HCT116 (cell line): ENCODE data around the gene SNAPC1.

Experiments
- CEBPB ChIP-seq: IDR thresholded peaks from 2 replicates; pipeline ENCODE4 v1.6.1; 2012; ENCODE audit warnings: low read depth
- CTCF ChIP-seq, 3 experiments: fragments of 200-600 bp in 1 of 3; sonication (generic) in 1 of 3; IDR thresholded peaks in 2 of 3; conservative IDR thresholded peaks in 1 of 3; 2 replicates each; pipeline ENCODE4 v1.5.1; 2012 to 2017; ENCODE audit warnings: low read depth in 2 of 3, low read length in 2 of 3, antibody characterized with exemption in 1 of 3, borderline replicate concordance in 1 of 3, control low read depth in 1 of 3, mild to moderate bottlenecking in 1 of 3, mixed read lengths in 1 of 3, mixed run types in 1 of 3, moderate library complexity in 1 of 3; ENCODE audit not compliant: insufficient read depth in 1 of 3
- EGR1 ChIP-seq: IDR thresholded peaks from 2 replicates; pipeline ENCODE4 v1.6.1; 2012; ENCODE audit warnings: low read depth
- ELF1 ChIP-seq: IDR thresholded peaks from 2 replicates; pipeline ENCODE4 v1.6.1; 2012; ENCODE audit warnings: low read depth, borderline replicate concordance
- EZH2 ChIP-seq: fragments of 200-600 bp; sonication (generic); IDR thresholded peaks from 2 replicates; pipeline ENCODE4 v1.6.1; 2017; ENCODE audit warnings: antibody characterized with exemption, mixed run types
- JUND ChIP-seq: IDR thresholded peaks from 2 replicates; pipeline ENCODE4 v1.6.1; 2012
- MAX ChIP-seq: IDR thresholded peaks from 2 replicates; pipeline ENCODE4 v1.6.1; 2012
- POLR2A ChIP-seq: IDR thresholded peaks from 2 replicates; pipeline ENCODE4 v1.7.0; 2011; ENCODE audit warnings: borderline replicate concordance; ENCODE audit not compliant: insufficient read depth, insufficient read length; ENCODE audit errors: extremely low read depth
- REST ChIP-seq: IDR thresholded peaks from 2 replicates; pipeline ENCODE4 v1.6.1; 2012; ENCODE audit warnings: low read depth
- SIN3A ChIP-seq: IDR thresholded peaks from 2 replicates; pipeline ENCODE4 v1.6.1; 2012; ENCODE audit warnings: low read depth
- SRF ChIP-seq: IDR thresholded peaks from 2 replicates; pipeline ENCODE4 v1.6.1; 2012; ENCODE audit warnings: low read depth
- TCF7L2 ChIP-seq: IDR thresholded peaks from 2 replicates; pipeline ENCODE4 v1.7.0; 2011; ENCODE audit warnings: borderline replicate concordance, inconsistent platforms; ENCODE audit not compliant: insufficient read depth, insufficient read length; ENCODE audit errors: extremely low read depth
- ZBTB33 ChIP-seq: IDR thresholded peaks from 2 replicates; pipeline ENCODE4 v1.6.1; 2011; ENCODE audit warnings: mild to moderate bottlenecking, low read length, moderate library complexity; ENCODE audit not compliant: insufficient replicate concordance; ENCODE audit errors: extremely low read depth

GRCh38 chr14:61724133-61724532 is 38.1 kb upstream of the SNAPC1 start:
- TF ChIP-seq ZBTB33: no peak
- TF ChIP-seq CTCF (IDR thresholded peaks at IDR 0.05 in 2 of 3, conservative IDR thresholded peaks at IDR 0.05 in 1 of 3; ENCODE audit: borderline replicate concordance in 1 of 3, insufficient read depth in 1 of 3, low read depth in 2 of 3, low read length in 2 of 3): no peak
- TF ChIP-seq EZH2: no peak
- no peak for TF ChIP-seq POLR2A
- TF ChIP-seq REST: no peak
- TF ChIP-seq TCF7L2: no peak
- no peak for TF ChIP-seq MAX
- TF ChIP-seq CEBPB: no peak
- no peak for TF ChIP-seq EGR1
- no peak for TF ChIP-seq JUND
- TF ChIP-seq SRF: no peak
- no peak for TF ChIP-seq ELF1
- TF ChIP-seq SIN3A: no peak
